Nephron (organoid): Measurements from ENCODE around the gene TBL1X.

ENCODE experiments used
- H3K27ac Mint-ChIP-seq, 3 experiments: 2 replicates each; pipeline ENCODE4 v1.8.0; 2020; ENCODE audit warnings: mixed read lengths in 3 of 3, mild to moderate bottlenecking in 2 of 3, moderate library complexity in 1 of 3
- H3K27me3 Mint-ChIP-seq: 2 replicates; pipeline ENCODE4 v1.8.0; 2021; ENCODE audit warnings: low read depth, mild to moderate bottlenecking, moderate library complexity, mixed read lengths
- H3K36me3 Mint-ChIP-seq: 2 replicates; pipeline ENCODE4 v1.8.0; 2020; ENCODE audit warnings: low read depth, mixed read lengths
- H3K4me1 Mint-ChIP-seq: 2 replicates; pipeline ENCODE4 v1.8.0; 2020; ENCODE audit warnings: mixed read lengths
- H3K4me3 Mint-ChIP-seq, 3 experiments: 2 replicates each; pipeline ENCODE4 v1.8.0; 2020; ENCODE audit warnings: mild to moderate bottlenecking in 3 of 3, mixed read lengths in 3 of 3, moderate library complexity in 2 of 3
- H3K9me3 Mint-ChIP-seq: 2 replicates; pipeline ENCODE4 v1.8.0; 2020; ENCODE audit warnings: mixed read lengths
- CTCF ChIP-seq, 3 experiments: fragments of 200-600 bp; sonication (generic); IDR thresholded peaks; one replicate each; pipeline ENCODE4 v1.5.0; 2021; ENCODE audit warnings: antibody characterized with exemption in 3 of 3; ENCODE audit not compliant: unreplicated experiment in 3 of 3

TBL1X gene

GRCh38 chrX:9738151-9738550, 273.3 kb downstream of the TBL1X start:
- no peak for TF ChIP-seq CTCF (IDR thresholded peaks at IDR 0.05; ENCODE audit: unreplicated experiment in 3 of 3)
- Mint-ChIP-seq H3K4me1 (peaks cover 8% of the 10 kb centered on the region), H3K27me3 (no peaks in the 10 kb centered on the region), H3K4me3 (no peak overlapping the region), H3K36me3 (peaks cover 7% of the 10 kb centered on the region), H3K9me3 (peaks cover 20% of the 10 kb centered on the region), H3K27ac (peak overlapping the region; percentile 30 to 76 (median 36))

DNA sequence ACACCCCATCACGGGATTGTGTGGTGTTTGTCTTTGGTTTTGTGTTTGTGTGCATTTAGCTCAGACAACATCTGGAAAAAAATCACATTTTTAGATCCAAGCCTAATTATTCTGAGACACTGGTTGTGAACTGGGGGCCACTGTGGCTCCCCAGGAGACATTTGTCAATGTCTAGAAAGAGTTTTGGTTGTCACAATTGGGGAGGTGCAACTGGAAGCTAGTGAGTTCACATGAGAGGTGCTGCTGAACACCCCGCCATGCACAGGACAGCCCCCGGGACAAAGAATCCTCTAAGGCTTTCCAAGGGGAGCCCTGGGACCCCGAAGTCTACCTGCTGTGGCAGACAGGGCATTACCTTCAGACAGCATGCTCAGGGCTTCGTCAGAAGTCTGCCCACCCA, 274.3 kb downstream of the TBL1X start:
- Mint-ChIP-seq H3K27me3 (no peaks in the 10 kb centered on the region), H3K4me1 (peaks cover 8% of the 10 kb centered on the region), H3K4me3 (no peak overlapping the region), H3K9me3 (peaks cover 21% of the 10 kb centered on the region), H3K36me3 (peaks cover 11% of the 10 kb centered on the region), H3K27ac (no peak overlapping the region)
- TF ChIP-seq CTCF (IDR thresholded peaks at IDR 0.05; ENCODE audit: unreplicated experiment in 3 of 3), result no peak

DNA sequence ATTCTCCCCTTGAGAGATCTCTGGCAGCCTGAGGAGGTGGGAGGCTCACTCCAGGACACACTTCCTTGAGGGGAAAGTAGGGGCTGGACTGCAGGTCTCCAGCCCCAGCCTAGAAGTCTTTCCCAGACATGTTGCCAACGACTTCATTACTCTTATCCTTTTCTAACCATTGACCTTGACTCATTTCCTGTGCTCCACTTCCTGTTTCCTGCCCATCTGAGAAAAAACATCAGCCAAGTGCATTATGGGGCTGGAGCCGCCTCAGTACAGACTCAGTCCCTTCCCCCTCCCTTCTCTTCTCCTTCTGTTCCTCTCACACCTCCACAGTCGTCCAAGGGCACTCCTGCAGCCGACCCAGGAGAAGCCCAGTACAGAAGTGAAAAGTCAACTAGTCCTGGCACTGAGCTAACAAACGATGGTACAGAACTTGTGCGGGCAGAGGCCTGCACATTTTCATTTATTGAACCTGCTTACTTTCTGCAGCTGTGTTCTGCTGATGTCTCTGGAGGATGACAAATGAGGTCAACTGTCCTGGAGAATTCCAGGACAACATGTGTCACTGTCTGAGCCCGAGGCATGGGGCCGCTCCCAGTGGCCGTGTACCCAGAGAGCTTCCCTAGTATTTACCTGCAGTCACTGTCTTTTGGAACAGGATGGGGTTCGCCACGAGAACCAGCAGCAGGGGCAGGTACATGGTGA, 280.7 kb downstream of the TBL1X start:
- peaks cover 10% of the 10 kb centered on the region for H3K36me3 Mint-ChIP-seq

GRCh38 chrX:9746148-9746888, 281.5 kb downstream of the TBL1X start:
- peak overlapping the region; percentile 79 to 94 (median 82) for H3K27ac Mint-ChIP-seq
- H3K4me3 Mint-ChIP-seq, result peak overlapping the region in 1 of 3 experiments; percentile 6
- peaks cover 10% of the 10 kb centered on the region for H3K36me3 Mint-ChIP-seq
- H3K4me1 Mint-ChIP-seq, result peaks cover 23% of the 10 kb centered on the region
- no peak for TF ChIP-seq CTCF (IDR thresholded peaks at IDR 0.05; ENCODE audit: unreplicated experiment in 3 of 3)
- peaks cover 9% of the 10 kb centered on the region for H3K9me3 Mint-ChIP-seq
- H3K27me3 Mint-ChIP-seq, result peaks cover 3% of the 10 kb centered on the region

More for the DNA sequence above, 280.7 kb downstream of the TBL1X start:
- Mint-ChIP-seq H3K27me3 (peaks cover 3% of the 10 kb centered on the region), H3K27ac (peak overlapping the region; percentile 59 to 94 (median 79)), H3K9me3 (peaks cover 9% of the 10 kb centered on the region), H3K4me1 (peaks cover 23% of the 10 kb centered on the region), H3K4me3 (no peak overlapping the region)
- no peak for TF ChIP-seq CTCF (IDR thresholded peaks at IDR 0.05; ENCODE audit: unreplicated experiment in 3 of 3)

- peaks cover 3% of the 10 kb centered on the region for H3K27me3 Mint-ChIP-seq
- no peak overlapping the region for H3K4me3 Mint-ChIP-seq
- H3K27ac Mint-ChIP-seq, result peak overlapping the region; percentile 14 to 94 (median 79)
Measured at GRCh38 chrX:9747644-9748043, 282.8 kb downstream of the TBL1X start.

More at GRCh38 chrX:9747644-9748043, 282.8 kb downstream of the TBL1X start:
- H3K4me1 Mint-ChIP-seq, result peaks cover 23% of the 10 kb centered on the region
- no peak for TF ChIP-seq CTCF (IDR thresholded peaks at IDR 0.05; ENCODE audit: unreplicated experiment in 3 of 3)
- peaks cover 10% of the 10 kb centered on the region for H3K36me3 Mint-ChIP-seq
- H3K9me3 Mint-ChIP-seq, result peaks cover 9% of the 10 kb centered on the region
